Endothelial cell (in vitro differentiated cells): ENCODE results near the gene COMMD10. TPM values are rescaled to one million over a fixed set of nuclear protein-coding genes. Genes with fewer than 3 reads are reported as not detected.

Experiments
- DNase-seq: peaks from one replicate; pipeline ENCODE4 v3.0.0; 2021; ENCODE audit warnings: low spot score
- H3K27ac Mint-ChIP-seq: one replicate; pipeline ENCODE4 v1.8.0; 2021; ENCODE audit warnings: mixed read lengths, inconsistent platforms; ENCODE audit not compliant: unreplicated experiment
- H3K27me3 Mint-ChIP-seq: one replicate; pipeline ENCODE4 v1.8.0; 2021; ENCODE audit warnings: mild to moderate bottlenecking, moderate library complexity, mixed read lengths, inconsistent platforms; ENCODE audit not compliant: unreplicated experiment
- H3K36me3 Mint-ChIP-seq: one replicate; pipeline ENCODE4 v1.8.0; 2021; ENCODE audit warnings: mild to moderate bottlenecking, low read depth, mixed read lengths, inconsistent platforms; ENCODE audit not compliant: unreplicated experiment
- H3K4me1 Mint-ChIP-seq: one replicate; pipeline ENCODE4 v1.8.0; 2021; ENCODE audit warnings: mild to moderate bottlenecking, mixed read lengths, inconsistent platforms; ENCODE audit not compliant: unreplicated experiment
- H3K4me3 Mint-ChIP-seq: one replicate; pipeline ENCODE4 v1.8.0; 2021; ENCODE audit warnings: mild to moderate bottlenecking, mixed read lengths, inconsistent platforms; ENCODE audit not compliant: unreplicated experiment
- H3K9me3 Mint-ChIP-seq: one replicate; pipeline ENCODE4 v1.8.0; 2021; ENCODE audit warnings: mixed read lengths, inconsistent platforms; ENCODE audit not compliant: unreplicated experiment
- total RNA-seq: library from RNA; stranded (reverse); fragmentation: NEBNext Ultra II Directional; extraction: Animal tissue kit (Norgen Biotek cat#: 25700); gene quantifications from one replicate; pipeline ENCODE4 v1.2.1, GENCODE V29; 2021; ENCODE audit not compliant: unreplicated experiment
- TF ChIP-seq, protein P1 (sequence below): fragments of 200-600 bp; sonication (generic); IDR thresholded peaks from one replicate; pipeline ENCODE4 v1.5.0; 2021; ENCODE audit warnings: antibody characterized with exemption; ENCODE audit not compliant: unreplicated experiment

COMMD10 gene
- total RNA-seq, 1 donor from 2014 or later: 27.8 TPM

- H3K36me3 Mint-ChIP-seq: no peaks in the 10 kb centered on the region
- no peak overlapping the region for H3K4me3 Mint-ChIP-seq
- DNase-seq: no peak
- TF ChIP-seq, protein P1, sequence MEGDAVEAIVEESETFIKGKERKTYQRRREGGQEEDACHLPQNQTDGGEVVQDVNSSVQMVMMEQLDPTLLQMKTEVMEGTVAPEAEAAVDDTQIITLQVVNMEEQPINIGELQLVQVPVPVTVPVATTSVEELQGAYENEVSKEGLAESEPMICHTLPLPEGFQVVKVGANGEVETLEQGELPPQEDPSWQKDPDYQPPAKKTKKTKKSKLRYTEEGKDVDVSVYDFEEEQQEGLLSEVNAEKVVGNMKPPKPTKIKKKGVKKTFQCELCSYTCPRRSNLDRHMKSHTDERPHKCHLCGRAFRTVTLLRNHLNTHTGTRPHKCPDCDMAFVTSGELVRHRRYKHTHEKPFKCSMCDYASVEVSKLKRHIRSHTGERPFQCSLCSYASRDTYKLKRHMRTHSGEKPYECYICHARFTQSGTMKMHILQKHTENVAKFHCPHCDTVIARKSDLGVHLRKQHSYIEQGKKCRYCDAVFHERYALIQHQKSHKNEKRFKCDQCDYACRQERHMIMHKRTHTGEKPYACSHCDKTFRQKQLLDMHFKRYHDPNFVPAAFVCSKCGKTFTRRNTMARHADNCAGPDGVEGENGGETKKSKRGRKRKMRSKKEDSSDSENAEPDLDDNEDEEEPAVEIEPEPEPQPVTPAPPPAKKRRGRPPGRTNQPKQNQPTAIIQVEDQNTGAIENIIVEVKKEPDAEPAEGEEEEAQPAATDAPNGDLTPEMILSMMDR: no peak
- no peaks in the 10 kb centered on the region for H3K27me3 Mint-ChIP-seq
- no peak overlapping the region for H3K27ac Mint-ChIP-seq
- H3K9me3 Mint-ChIP-seq: no peaks in the 10 kb centered on the region
- H3K4me1 Mint-ChIP-seq: no peaks in the 10 kb centered on the region
These were observed 211.7 kb downstream of the COMMD10 start for GRCh38 chr5:116296335-116297072.

- no peak overlapping the region for H3K4me3 Mint-ChIP-seq
- H3K4me1 Mint-ChIP-seq: no peaks in the 10 kb centered on the region
- H3K36me3 Mint-ChIP-seq: no peaks in the 10 kb centered on the region
- DNase-seq: no peak
- TF ChIP-seq, protein P1: no peak
- H3K27ac Mint-ChIP-seq: no peak overlapping the region
- no peaks in the 10 kb centered on the region for H3K9me3 Mint-ChIP-seq
- H3K27me3 Mint-ChIP-seq: no peaks in the 10 kb centered on the region
These were observed 212.5 kb downstream of the COMMD10 start for GRCh38 chr5:116297296-116297814.

DNA sequence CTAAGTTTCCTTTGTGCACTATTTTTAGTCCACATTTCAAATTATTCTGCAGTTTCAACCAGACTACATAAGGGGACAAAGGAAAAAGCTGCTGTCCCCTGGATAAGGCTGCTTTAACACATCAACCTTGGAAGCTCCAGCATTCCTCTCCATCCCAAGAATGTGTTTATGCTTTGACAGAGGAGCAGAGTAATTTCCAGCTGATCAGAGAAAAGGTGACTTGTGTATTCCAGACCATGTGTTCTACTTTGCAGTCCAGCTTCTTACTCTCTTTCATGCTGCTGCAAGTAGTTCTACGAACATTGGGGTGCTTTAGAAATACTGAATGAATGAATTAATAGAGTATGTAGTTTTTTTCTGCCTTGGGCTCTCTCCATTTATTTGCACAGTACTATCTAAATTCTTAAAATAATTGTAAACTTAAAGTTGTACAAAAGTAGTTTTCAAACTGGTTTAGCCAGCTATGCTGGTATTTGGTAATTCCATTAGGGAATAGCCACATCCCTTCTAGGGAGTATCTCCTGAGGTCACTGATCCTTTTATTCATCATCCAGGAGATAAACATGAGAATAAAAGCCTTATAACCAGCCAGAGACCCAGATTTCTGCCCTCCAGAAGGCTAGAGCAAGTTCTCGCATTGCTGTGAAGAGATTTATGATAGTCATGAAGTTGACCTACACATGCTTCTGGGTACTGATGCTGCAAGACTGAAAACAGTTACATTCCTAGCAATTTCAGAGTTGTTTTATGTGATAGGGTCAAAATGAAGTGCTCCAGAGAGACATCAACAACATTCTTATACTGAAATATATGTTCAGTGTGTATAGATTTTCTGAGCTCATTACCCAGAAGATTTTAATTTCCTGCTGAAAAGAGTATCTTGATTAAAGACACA lies 215.2 kb downstream of the COMMD10 start:
- Mint-ChIP-seq H3K4me1 (no peaks in the 10 kb centered on the region), H3K27me3 (no peaks in the 10 kb centered on the region), H3K27ac (no peak overlapping the region), H3K4me3 (no peak overlapping the region), H3K36me3 (peaks cover 17% of the 10 kb centered on the region), H3K9me3 (no peaks in the 10 kb centered on the region)
- TF ChIP-seq, protein P1: no peak
- DNase-seq: no peak

DNA sequence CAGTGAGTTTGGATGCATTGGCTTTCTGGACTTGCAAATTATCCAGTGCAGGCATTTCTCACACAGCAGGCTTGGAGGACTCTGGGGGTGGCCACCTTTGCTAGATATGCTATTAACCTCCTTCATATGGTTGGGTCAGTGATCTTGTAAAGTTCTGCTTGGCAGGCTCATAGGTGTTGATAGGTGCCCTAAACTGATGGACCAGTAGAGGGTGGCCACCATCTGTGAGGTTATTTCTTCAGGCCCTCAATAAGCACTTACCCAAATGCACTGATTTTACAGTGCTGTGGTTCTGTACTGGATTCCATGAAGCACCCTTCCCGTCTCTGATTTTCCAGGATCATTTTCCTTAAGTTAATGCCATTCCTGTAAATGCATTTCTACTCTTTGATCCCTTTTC lies 216.3 kb downstream of the COMMD10 start:
- no peaks in the 10 kb centered on the region for H3K27me3 Mint-ChIP-seq
- no peak overlapping the region for H3K4me3 Mint-ChIP-seq
- H3K9me3 Mint-ChIP-seq: no peaks in the 10 kb centered on the region
- no peaks in the 10 kb centered on the region for H3K4me1 Mint-ChIP-seq
- no peak for DNase-seq
- TF ChIP-seq, protein P1: no peak
- no peak overlapping the region for H3K27ac Mint-ChIP-seq
- peaks cover 24% of the 10 kb centered on the region for H3K36me3 Mint-ChIP-seq

- no peak overlapping the region for H3K27ac Mint-ChIP-seq
- no peaks in the 10 kb centered on the region for H3K4me1 Mint-ChIP-seq
- DNase-seq: no peak
- no peaks in the 10 kb centered on the region for H3K9me3 Mint-ChIP-seq
- TF ChIP-seq, protein P1: no peak
- H3K36me3 Mint-ChIP-seq: peaks cover 39% of the 10 kb centered on the region
- no peak overlapping the region for H3K4me3 Mint-ChIP-seq
- H3K27me3 Mint-ChIP-seq: no peaks in the 10 kb centered on the region
These were observed 218.5 kb downstream of the COMMD10 start for GRCh38 chr5:116303340-116303739.
